AG04449 (cell line): ENCODE results near the gene RALGPS1.

ENCODE experiments used
- CTCF ChIA-PET: fragments of 350-600 bp; formaldehyde crosslinking; extraction: SDS; loops from one replicate; lab custom pipeline; 2021; ENCODE audit warnings: antibody characterized with exemption; lab: Yijun Ruan, JAX
- POLR2A ChIA-PET: fragments of 400-600, 350-600 bp; formaldehyde crosslinking; extraction: SDS; loops from one replicate; lab custom pipeline; 2020; ENCODE audit warnings: antibody characterized with exemption, inconsistent platforms; lab: Yijun Ruan, JAX
- DNase-seq: peaks from one replicate; pipeline ENCODE4 v3.0.0-alpha.2; 2010; ENCODE audit warnings: low read depth, low spot score
- H3K4me3 ChIP-seq: 2 replicates; pipeline ENCODE4 v1.5.1; 2011; ENCODE audit warnings: low read depth, mild to moderate bottlenecking, control low read depth, low read length
- TF ChIP-seq, protein P1 (sequence below): IDR thresholded peaks from one replicate; pipeline ENCODE4 v1.5.1; 2011; ENCODE audit warnings: mild to moderate bottlenecking, moderate library complexity, low read length, control low read depth, inconsistent platforms; ENCODE audit not compliant: insufficient read depth; ENCODE audit errors: missing control alignments

RALGPS1 gene

GRCh38 chr9:127119320-127119709, 204.7 kb downstream of the RALGPS1 start:
- TF ChIP-seq, protein P1, sequence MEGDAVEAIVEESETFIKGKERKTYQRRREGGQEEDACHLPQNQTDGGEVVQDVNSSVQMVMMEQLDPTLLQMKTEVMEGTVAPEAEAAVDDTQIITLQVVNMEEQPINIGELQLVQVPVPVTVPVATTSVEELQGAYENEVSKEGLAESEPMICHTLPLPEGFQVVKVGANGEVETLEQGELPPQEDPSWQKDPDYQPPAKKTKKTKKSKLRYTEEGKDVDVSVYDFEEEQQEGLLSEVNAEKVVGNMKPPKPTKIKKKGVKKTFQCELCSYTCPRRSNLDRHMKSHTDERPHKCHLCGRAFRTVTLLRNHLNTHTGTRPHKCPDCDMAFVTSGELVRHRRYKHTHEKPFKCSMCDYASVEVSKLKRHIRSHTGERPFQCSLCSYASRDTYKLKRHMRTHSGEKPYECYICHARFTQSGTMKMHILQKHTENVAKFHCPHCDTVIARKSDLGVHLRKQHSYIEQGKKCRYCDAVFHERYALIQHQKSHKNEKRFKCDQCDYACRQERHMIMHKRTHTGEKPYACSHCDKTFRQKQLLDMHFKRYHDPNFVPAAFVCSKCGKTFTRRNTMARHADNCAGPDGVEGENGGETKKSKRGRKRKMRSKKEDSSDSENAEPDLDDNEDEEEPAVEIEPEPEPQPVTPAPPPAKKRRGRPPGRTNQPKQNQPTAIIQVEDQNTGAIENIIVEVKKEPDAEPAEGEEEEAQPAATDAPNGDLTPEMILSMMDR = no peak
- H3K4me3 ChIP-seq = no peak overlapping the region
- ChIA-PET POLR2A (no interaction called here), CTCF (interaction anchor here (0.9 to 1.4 kb wide), 7 partner anchors 11 to 155 kb away, joined by 3 to 5 read pairs (median 4); no protein-coding TSS in a partner anchor)
- no peak for DNase-seq

DNA sequence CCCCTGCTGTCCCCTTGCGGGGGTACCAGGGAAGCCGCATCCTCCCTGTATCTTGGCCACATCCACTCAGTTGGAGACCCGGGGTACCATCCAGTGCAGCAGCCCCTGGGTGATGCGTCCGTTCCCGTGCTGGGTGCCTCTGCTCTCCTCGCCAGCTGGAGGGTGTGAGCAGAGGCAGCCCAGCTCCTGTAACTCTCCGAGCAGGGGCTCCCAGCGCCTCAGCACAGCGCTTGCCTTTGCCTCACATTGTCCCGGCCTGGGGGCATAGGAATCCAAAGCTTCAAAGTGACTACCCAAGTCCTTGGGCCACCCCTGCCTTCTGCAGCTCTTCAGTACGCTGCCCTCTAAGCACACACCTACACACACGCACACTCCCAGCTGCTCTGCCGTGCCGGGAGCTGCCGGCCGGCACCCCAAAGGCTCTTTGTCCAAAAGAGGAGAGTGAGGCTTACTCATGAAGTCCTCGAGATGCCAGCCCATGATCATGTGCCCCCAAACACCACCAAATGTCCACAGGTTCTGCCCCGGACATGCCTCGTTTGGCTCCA, 207.1 kb downstream of the RALGPS1 start:
- peak overlapping the region; percentile 84 for H3K4me3 ChIP-seq
- no peak for DNase-seq
- POLR2A ChIA-PET = interaction anchor here (0.9 to 4.2 kb wide), 7 partner anchors 10 to 152 kb away, joined by 4 to 25 read pairs (median 5); no protein-coding TSS in a partner anchor
- CTCF ChIA-PET = interaction anchor here (0.9 to 3.7 kb wide), 8 partner anchors 10 to 187 kb away, joined by 3 to 20 read pairs (median 4); no protein-coding TSS in a partner anchor
- TF ChIP-seq, protein P1 = no peak

GRCh38 chr9:127122176-127123063, 207.8 kb downstream of the RALGPS1 start, which contains the start of gene ANGPTL2:
TSS of gene ANGPTL2 (minus strand) at chr9:127122635. CDS start at chr9:127108731, 13,904 bp downstream.
- H3K4me3 ChIP-seq = peak within 1 kb of the TSS; percentile 84
- TF ChIP-seq, protein P1 = peak; percentile 21
- POLR2A ChIA-PET = interaction anchor here (0.9 to 4.2 kb wide), 11 partner anchors 9 to 164 kb away, joined by 3 to 25 read pairs (median 5); no protein-coding TSS in a partner anchor
- peak; percentile 65 for DNase-seq
- CTCF ChIA-PET = interaction anchor here (1.0 to 3.7 kb wide), 10 partner anchors 10 to 182 kb away, joined by 3 to 20 read pairs (median 5); no protein-coding TSS in a partner anchor

DNA sequence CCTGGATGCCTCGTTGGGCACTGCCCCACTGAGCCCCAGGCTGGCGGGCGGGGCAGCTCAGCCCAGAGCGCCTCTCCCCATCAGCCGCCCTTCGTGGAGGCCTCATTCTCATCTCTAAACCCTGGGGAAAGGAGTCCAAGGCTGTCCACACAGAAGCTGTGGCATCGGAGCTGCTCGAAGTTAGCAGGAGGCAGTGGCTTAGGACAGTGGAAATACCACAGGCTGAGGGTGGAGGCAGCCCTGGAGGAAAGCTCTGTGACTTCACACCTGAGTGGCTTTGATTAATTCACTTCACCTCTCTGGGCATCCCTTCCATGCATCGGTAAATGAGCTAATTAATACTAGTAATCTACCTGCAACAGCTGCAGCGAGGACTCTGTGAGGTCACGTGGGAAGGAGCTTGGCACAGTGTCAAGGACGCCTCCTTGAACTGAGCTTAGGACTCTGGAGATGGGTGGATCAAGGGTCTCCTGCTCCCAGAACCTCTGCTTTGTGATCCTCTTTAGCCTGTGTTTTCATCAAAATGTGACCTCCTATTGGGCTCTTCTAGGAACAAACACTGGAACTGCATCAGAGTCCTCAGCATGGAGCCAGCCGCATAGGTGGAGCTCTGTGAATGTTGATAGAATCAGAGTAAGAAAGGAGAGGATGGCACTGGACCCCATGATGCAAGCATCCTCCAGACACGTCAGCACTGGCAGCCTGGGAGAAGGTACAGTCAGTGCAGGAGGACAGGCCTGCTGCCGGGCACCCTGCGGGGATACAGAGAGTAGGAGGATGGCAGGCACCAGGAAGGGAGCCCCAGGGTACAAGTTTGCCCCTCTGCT, 208.7 kb downstream of the RALGPS1 start:
- TF ChIP-seq, protein P1 = no peak
- ChIA-PET POLR2A (interaction anchor here (0.9 to 4.2 kb wide), 8 partner anchors 8 to 165 kb away, joined by 3 to 25 read pairs (median 5); no protein-coding TSS in a partner anchor), CTCF (interaction anchor here (1.0 to 3.7 kb wide), 9 partner anchors 9 to 183 kb away, joined by 3 to 20 read pairs (median 4); no protein-coding TSS in a partner anchor)
- H3K4me3 ChIP-seq = peak overlapping the region; percentile 43
- DNase-seq = no peak

- CTCF ChIA-PET = interaction anchor here (1.2 to 3.7 kb wide), 4 partner anchors 11 to 159 kb away, joined by 4 to 20 read pairs (median 6); no protein-coding TSS in a partner anchor
- POLR2A ChIA-PET = interaction anchor here (4.2 kb wide), 1 partner anchor 9 kb away, joined by 25 read pairs; no protein-coding TSS in a partner anchor
These were observed 209.5 kb downstream of the RALGPS1 start for GRCh38 chr9:127124111-127124531.

More at GRCh38 chr9:127124111-127124531, 209.5 kb downstream of the RALGPS1 start:
- DNase-seq = no peak
- no peak overlapping the region for H3K4me3 ChIP-seq
- TF ChIP-seq, protein P1 = no peak
